UCSD-AML1 (cell line): ENCODE data around the gene SLC44A1.

Source experiments
- DNase-seq: peaks from one replicate; lab custom pipeline; 2025; ENCODE audit not compliant: unreplicated experiment; lab: John Stamatoyannopoulos, UW

SLC44A1 gene

DNA sequence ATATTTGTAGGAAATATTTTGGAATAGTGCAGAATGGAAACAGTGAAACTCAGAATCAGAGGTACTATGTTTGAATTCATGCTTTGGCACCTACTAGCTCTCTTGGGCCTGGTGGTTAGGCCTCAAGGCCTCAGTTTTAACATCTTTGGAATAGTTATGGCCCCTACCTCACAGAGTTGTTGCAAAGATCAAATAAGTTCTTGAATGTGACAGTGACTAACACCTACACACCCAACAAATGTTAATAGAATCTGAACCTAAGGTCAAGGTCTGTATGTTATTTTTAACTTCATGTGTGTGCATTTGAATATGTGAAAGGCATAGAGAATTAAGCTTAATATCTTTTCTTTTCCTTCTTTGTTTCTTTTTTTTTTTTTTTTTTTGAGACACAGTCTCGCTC lies 87.3 kb downstream of the SLC44A1 start:
- DNase-seq, result no peak

DNA sequence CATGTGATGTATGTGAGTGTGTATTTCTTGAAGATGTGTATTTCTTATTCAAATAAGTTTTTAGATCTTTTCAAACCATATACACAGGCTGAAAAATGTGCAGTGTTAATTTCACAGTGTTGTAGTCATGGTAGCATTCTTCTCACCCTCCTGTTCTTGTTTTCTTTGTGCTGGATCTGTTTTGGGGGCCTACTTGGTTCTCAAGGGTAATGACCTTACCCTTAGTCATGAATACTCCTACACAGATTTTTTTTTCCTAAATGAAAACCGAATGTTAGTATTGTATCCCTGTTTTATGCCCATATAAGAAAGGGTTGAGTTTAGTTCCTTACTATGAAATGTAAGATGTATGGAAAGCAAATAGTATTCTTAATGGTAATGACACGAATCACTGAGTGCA lies 88.0 kb downstream of the SLC44A1 start:
- no peak for DNase-seq

DNA sequence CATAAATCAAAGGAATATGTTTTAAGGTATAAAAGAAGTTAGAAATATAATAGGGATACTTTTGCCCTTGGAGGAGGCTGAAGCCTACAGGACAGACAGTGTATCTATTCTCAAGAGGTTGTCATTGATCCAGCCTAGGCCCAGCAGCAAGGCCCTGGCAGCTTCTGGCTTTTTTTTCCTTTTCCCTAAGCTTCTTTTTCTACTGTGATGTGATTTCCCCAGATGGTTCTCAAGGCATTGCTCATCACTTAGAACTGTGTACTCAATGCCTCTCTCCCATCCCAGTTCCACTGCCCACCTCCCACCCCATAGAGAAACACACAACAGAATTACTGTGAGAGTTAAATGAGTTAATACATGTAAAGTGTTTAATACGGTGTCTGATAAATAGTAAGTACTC lies 88.6 kb downstream of the SLC44A1 start:
- no peak for DNase-seq

GRCh38 chr9:105333811-105334210 lies 89.4 kb downstream of the SLC44A1 start:
- DNase-seq, result no peak

DNA sequence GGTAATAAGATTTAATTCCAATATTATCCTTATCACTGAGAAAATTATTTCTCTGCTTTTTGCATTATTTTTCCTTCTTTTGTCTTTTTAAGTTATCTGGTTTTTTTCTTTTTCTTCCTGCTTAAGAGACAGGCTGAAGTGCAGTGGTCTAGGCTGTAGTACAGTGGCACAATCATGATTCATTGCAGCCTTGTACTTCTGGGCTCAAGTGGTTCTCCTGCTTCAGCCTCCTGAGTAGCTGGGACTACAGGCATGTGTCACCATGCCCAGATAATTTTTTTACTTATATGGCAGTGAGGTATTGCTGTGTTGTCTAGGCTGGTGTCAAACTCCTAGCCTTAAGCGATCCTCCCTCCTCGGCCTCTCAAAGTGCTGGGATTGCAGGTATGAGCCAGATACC lies 93.9 kb downstream of the SLC44A1 start:
- no peak for DNase-seq

- no peak for DNase-seq
These were observed 95.4 kb downstream of the SLC44A1 start for GRCh38 chr9:105339849-105340248.

GRCh38 chr9:105341434-105342146 lies 97.1 kb downstream of the SLC44A1 start:
- DNase-seq, result no peak

- no peak for DNase-seq
These were observed 97.7 kb downstream of the SLC44A1 start for GRCh38 chr9:105342147-105342505.

- no peak for DNase-seq
These were observed 99.8 kb downstream of the SLC44A1 start for GRCh38 chr9:105344283-105344682.

DNA sequence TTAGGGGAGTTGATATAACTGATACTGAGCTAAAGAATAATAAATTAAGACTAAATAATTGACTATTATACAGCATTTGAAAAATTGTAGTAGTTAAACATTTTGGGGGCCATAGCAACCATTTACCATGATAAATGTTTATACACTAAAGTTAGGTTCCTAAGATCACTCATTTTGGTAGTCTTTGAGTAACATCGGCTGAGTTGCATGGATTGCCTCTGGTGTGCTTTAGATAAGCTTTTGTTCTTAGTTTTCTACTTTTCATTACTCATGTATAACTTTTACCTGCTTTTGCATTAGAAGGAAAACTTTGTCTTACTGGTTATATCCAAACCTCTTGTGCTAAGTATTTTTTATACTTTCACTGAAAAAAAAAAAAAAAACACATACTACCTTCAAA lies 101.2 kb downstream of the SLC44A1 start:
- no peak for DNase-seq

GRCh38 chr9:105346273-105346672 lies 101.8 kb downstream of the SLC44A1 start:
- no peak for DNase-seq

DNA sequence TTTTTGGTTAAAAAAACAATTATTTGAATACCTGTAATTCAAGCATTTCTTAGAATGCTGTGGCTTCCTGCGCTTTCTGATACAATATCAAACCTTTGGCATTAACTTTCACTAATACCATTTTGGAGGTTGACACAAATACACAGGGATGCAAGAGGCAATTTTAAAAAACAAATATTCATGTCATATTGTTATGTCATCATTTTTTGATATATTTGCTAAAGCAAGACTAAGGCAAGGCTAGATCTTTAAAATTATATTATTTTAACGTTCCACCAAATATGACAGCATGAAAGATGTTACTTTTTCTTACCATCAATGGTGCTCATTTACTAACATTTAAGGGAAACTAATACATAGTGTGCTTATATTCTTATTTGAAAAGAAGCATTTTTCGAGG lies 110.0 kb downstream of the SLC44A1 start:
- no peak for DNase-seq

- DNase-seq, result no peak
These were observed 111.3 kb downstream of the SLC44A1 start for GRCh38 chr9:105355781-105356180.

GRCh38 chr9:105357937-105358336 lies 113.5 kb downstream of the SLC44A1 start:
- DNase-seq, result no peak

DNA sequence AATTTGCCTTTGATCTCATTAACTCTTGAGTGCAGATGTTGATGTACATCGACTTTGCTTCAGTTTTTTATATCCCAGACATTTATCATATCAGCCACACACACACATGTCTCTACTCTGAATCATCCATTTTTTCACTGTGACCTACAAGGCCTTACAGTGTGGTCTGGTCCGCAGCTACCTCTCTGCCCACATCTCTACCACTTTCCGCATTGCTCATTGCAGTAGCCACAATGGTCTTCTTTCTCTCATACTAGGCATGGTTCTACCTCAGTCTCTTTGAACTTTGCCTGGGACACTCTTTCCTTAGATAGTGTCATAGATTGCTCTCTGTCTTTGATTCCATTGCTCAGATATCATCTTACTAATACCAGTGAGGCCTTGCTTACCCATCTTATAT lies 115.4 kb downstream of the SLC44A1 start:
- DNase-seq, result no peak

DNA sequence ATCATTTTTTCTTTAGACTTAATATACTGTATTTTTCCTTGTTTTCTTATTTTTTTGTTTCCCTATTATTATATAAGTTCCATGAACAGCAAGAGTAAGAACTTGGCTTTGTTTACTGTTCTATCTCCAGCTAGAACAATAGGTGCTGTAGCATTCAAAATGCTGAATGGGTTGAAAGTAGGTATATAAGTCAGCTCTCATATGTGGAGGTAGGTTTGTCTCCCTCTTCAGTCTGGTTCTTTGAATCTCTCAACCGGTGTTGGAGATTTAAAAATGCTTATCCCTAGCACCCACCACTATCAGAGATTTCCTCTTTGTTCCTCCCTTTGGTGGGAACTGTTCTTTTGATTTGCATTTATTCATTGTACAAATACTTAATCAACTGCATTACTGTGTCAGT lies 115.9 kb downstream of the SLC44A1 start:
- no peak for DNase-seq

DNA sequence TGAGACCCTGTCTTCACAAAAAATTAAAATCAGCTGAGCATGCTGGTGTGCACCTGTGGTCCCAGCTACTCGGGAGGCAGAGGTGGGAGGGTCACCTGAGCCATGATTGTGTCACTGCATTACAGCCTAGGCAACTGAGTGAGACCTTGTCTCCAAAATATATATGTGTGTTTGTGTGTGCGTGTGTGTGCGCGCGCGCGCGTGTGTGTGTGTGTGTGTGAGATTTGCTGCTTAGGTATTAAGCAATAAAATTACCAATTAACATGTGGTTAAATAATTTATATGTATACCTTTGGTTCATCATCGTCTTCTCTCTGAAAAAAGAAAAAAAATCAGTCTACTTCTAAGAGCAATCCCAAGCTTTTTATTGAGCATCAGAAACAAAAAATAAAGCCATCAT lies 117.4 kb downstream of the SLC44A1 start:
- DNase-seq, result no peak

- no peak for DNase-seq
These were observed 118.0 kb downstream of the SLC44A1 start for GRCh38 chr9:105362470-105362869.

GRCh38 chr9:105363837-105364236 lies 119.4 kb downstream of the SLC44A1 start:
- DNase-seq, result no peak

GRCh38 chr9:105369911-105370310 lies 125.5 kb downstream of the SLC44A1 start:
- no peak for DNase-seq

GRCh38 chr9:105373723-105374122 lies 129.3 kb downstream of the SLC44A1 start:
- DNase-seq, result no peak

- DNase-seq, result no peak
These were observed 130.9 kb downstream of the SLC44A1 start for GRCh38 chr9:105375323-105375722.

GRCh38 chr9:105376893-105377292 lies 132.4 kb downstream of the SLC44A1 start:
- no peak for DNase-seq
